ENCODE data around the gene RASA3. TPM values are rescaled to one million over a fixed set of nuclear protein-coding genes. Genes with fewer than 3 reads are reported as not detected.

Gene RASA3
- total RNA-seq, 1 donor from 2014 or later, result 84.2 TPM

GRCh38 chr13:113939129-113939943, 193.1 kb downstream of the RASA3 start:
- intact Hi-C loops (cut with micrococcal nuclease), result no loop called here

GRCh38 chr13:113938716-113939115, 193.7 kb downstream of the RASA3 start:
- intact Hi-C loops (cut with micrococcal nuclease), result no loop called here

DNA sequence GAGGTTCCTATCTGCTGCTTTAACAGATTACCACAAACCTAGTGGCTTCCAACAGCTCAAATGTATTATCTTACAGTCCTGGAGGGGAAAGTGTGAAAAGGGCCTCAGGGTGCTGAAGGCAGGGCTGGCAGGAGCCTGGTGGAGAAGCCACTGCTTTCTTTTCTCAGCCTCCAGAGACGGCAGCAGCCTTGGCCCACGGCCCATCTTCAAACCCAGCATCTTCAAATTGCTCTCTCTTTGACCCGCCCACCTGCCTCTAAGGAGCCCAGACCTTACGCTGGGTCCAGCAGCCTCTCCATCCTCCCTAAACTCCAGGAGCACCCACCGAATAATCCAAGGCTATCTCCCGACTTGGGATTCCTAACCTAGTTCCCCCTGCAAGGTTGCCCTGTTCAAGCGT, 194.2 kb downstream of the RASA3 start:
- intact Hi-C loops (cut with micrococcal nuclease), result no loop called here

- intact Hi-C loops (cut with micrococcal nuclease), result no loop called here
Observed at GRCh38 chr13:113937527-113938180, 194.8 kb downstream of the RASA3 start.

- intact Hi-C loops (cut with micrococcal nuclease), result no loop called here
Observed at GRCh38 chr13:113937073-113937472, 195.3 kb downstream of the RASA3 start.

- intact Hi-C loops (cut with micrococcal nuclease), result no loop called here
Observed at GRCh38 chr13:113936166-113936965, 196.1 kb downstream of the RASA3 start.

DNA sequence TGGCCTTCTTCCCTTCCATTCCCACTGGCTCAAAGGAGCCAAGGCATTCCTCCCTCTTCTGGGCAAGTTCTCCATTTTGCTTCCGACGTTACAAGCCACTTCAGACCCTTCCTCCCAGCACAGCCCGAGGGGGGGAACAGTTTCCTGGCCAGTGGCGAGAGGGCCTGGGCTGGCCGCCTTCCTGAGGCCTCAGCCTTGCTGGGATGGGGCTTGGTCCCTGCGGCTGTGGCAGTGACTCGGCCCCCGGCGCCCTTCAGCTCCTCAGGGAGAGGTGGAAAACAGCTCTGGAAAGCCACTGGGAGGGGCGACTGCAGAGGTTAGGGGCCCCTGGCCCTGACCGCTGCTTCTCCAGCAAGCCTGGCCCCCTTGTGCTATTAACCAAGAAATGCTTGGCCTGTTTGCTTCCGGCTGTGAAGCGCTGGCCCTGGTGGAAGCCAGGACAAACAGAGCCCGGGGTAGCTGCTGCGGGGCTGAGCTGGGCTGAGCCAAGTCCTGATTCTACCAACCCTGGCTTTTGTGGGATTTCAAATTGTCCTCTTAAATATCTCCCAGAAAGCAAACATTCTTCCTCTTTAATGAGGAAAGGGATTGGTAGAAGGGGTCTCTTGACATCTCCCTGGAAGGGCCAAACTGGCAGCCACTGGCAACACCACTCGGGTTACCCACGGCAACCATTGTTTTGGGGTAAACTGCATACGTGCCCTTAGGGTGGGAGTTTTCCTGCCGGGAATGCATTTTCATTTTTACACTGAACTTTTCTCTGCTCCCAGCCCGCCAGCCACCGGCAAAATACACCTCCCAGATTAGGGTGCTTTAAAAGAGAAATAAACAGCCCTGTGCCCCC, 197.2 kb downstream of the RASA3 start:
- intact Hi-C loops (cut with micrococcal nuclease), result no loop called here

DNA sequence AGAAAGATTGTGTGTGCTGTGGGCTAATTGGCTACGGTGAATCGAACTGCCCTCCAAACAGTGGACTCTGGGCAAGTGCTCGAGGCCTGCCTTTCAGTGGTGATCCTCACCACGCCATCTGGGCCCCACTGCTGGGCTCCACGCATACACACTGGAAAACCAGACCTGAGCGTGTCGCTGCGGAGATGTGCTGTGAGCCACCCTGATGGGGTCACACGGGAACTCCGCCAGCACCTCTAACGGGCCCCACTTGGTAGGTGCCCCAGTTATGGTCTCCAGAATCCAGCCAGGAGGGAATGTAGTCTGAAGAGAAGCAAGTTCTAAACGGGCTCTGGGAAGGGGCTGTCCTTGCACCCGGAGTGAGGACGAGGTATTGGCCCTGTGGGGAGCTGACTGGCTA, 197.8 kb downstream of the RASA3 start:
- intact Hi-C loops (cut with micrococcal nuclease), result no loop called here

DNA sequence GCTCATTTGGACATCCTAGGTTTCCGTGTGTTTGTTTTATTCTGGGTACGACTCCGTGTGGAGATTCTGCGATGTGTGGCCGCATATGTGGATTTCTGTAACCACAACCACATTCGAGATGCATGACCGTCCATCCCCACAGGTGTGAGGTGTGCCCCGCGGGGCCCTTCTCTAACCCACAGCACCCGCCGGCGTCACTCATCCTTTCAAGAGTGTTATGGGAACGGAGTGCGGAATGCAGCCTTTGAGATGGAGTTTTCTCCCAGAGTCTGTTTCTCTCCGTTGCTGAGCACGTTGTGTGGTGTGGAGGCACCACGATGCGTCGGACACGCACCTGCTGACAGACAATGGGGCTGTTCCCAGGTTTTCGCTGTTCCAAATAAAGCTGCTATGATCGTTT, 198.5 kb downstream of the RASA3 start:
- intact Hi-C loops (cut with micrococcal nuclease), result no loop called here

DNA sequence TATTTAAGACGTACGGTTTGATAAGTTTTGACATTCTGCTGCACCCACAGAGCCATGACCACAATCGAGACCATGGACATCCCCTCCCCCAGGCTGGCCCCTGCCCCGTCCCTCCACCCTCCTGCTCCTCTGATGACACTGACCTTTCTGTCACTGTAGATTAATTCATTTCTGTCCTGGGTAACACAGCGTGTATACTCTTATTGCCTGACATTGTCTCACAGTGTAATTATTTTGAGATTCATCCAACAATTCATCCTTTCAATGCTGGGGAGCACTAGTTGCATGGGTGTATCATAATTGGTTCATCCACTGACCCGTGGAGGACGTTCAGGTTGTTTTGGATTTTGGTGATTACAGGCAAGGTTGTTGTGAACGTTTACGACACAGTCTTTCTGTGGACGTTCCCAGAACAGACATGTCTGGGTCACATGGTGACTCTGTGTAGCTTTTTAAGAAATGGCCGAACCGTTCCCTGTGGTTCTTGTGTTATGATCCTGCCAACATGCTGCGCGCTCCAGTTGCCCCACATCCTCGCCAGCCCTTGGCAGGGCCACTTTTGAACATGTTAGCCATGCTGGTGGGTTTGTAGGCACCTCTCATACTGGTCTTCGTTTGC, 200.5 kb downstream of the RASA3 start:
- intact Hi-C loops (cut with micrococcal nuclease), result no loop called here

- intact Hi-C loops (cut with micrococcal nuclease), result no loop called here
Observed at GRCh38 chr13:113930671-113931637, 201.5 kb downstream of the RASA3 start.

GRCh38 chr13:113929628-113930615, 202.5 kb downstream of the RASA3 start:
- intact Hi-C loops (cut with micrococcal nuclease), result no loop called here

DNA sequence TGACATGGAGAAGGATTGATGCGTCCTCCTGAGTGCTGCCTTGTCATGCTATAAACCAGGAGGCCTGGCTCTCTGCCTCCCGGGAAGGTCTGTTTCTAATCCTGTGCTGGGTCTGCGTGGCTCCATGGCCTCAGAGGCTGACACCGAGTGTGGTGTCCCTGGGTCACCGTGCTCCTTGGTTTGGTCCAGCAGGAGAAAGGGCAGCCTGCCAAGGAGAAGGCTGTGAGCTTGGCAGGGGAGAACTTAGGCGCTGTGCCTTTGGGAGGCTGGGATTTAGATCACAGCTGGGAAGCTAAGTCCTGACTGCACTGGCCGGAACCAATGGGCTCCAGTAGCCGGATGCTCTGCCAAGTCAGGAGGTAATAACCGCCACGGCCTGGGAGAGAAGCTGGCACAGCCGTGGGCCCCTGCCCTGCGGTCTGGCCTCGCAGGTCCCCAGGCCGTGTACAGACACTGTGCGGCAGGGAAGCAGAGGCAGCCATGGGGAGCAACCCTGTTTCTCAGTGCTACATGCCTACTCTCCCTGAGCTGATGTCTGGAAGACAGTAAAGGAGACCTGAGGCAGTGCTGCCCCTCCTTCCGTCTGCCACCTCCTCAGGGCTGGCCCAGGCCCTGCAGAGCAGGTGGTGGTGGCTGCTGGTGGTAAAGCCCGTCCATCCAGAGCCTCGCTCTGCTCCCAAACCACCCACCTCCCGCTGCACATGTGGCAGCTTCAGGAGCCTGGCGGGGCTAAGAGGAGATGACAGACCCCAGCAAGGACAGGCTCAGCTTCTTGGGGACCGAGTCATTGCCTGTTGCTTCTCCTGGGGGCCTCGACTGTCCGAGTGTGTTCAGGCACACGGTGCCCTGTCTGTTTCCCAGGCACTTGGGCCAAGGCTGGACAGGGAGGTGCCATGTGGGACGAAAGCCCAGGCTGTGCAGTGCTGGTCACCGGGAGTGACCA, 203.5 kb downstream of the RASA3 start:
- intact Hi-C loops (cut with micrococcal nuclease), result no loop called here

Data from T-helper 2 cell treated with Interferon-gamma antibody and Interleukin-4, amounts not matched to agents 100 ng/mL and 5 ng/mL, for 36 hours (primary cell).